IMR-90 (cell line): Measurements from ENCODE around the gene GALM. TPM values are rescaled to one million over a fixed set of nuclear protein-coding genes. Genes with fewer than 3 reads are reported as not detected.

Experiments
- ATAC-seq: fragments of 200-7000 bp; cut with Tn5 transposase; 2 replicates; pipeline ENCODE4 v1.9.1; 2020; ENCODE audit warnings: low read depth, mild to moderate bottlenecking, moderate library complexity
- BruUV-seq: library from RNA; stranded (reverse); fragments of 400-500 nt; replicated peaks from 2 replicates; lab custom pipeline; 2021; lab: Mats Ljungman, UMichigan
- CTCF ChIA-PET: fragments of 300-600 bp; formaldehyde crosslinking; extraction: SDS; loops from one replicate; lab custom pipeline; 2021; ENCODE audit warnings: antibody characterized with exemption; lab: Yijun Ruan, JAX
- POLR2A ChIA-PET: fragments of 300-600 bp; sonication (Branson Sonifier 250); formaldehyde crosslinking; loops from one replicate; lab custom pipeline; 2022; ENCODE audit warnings: antibody characterized with exemption; ENCODE audit not compliant: unreplicated experiment; lab: Charles Lee
- DNase-seq: peaks from one replicate; pipeline ENCODE4 v3.0.0; 2013
- H2AFZ ChIP-seq: replicated peaks from 2 replicates; pipeline ENCODE3; 2013; ENCODE audit warnings: low read length, mild to moderate bottlenecking; ENCODE audit not compliant: poor library complexity
- H2AK5ac ChIP-seq: 2 replicates; pipeline ENCODE4 v1.6.1; 2013; ENCODE audit warnings: low read depth, low read length, inconsistent platforms
- H2AK9ac ChIP-seq: replicated peaks from 2 replicates; pipeline ENCODE3; 2013; ENCODE audit warnings: mild to moderate bottlenecking, low read depth, low read length, moderate library complexity; ENCODE audit not compliant: poor library complexity
- H2BK120ac ChIP-seq: 2 replicates; pipeline ENCODE4 v1.6.1; 2013; ENCODE audit warnings: low read depth, low read length, inconsistent platforms
- H2BK15ac ChIP-seq: 3 replicates; pipeline ENCODE4 v1.6.1; 2013; ENCODE audit warnings: low read depth, low read length, inconsistent platforms
- H2BK20ac ChIP-seq: 2 replicates; pipeline ENCODE4 v1.6.1; 2013; ENCODE audit warnings: low read depth, mild to moderate bottlenecking, inconsistent platforms, low read length, moderate library complexity
- H2BK5ac ChIP-seq: 2 replicates; pipeline ENCODE4 v1.6.1; 2013; ENCODE audit warnings: mild to moderate bottlenecking, low read depth, low read length, inconsistent platforms; ENCODE audit not compliant: poor library complexity, severe bottlenecking
- H3K14ac ChIP-seq: replicated peaks from 2 replicates; pipeline ENCODE4 v1.6.1; 2013; ENCODE audit warnings: low read depth, low read length, inconsistent platforms
- H3K18ac ChIP-seq: 2 replicates; pipeline ENCODE4 v1.6.1; 2013; ENCODE audit warnings: low read depth, low read length, control low read depth
- H3K23ac ChIP-seq: 2 replicates; pipeline ENCODE4 v1.6.1; 2013; ENCODE audit warnings: low read depth, low read length, inconsistent platforms
- H3K27ac ChIP-seq: 2 replicates; pipeline ENCODE4 v1.5.1; 2013; ENCODE audit warnings: mild to moderate bottlenecking, control low read depth, low read length; ENCODE audit not compliant: insufficient read depth
- H3K27me3 ChIP-seq: 2 replicates; pipeline ENCODE4 v1.6.1; 2013; ENCODE audit warnings: low read length; ENCODE audit not compliant: control insufficient read depth, insufficient read depth
- H3K36me3 ChIP-seq: 2 replicates; pipeline ENCODE4 v1.6.1; 2013; ENCODE audit warnings: low read length, mixed read lengths; ENCODE audit not compliant: control insufficient read depth, insufficient read depth
- H3K4ac ChIP-seq: 2 replicates; pipeline ENCODE4 v1.6.1; 2013; ENCODE audit warnings: low read depth, low read length, inconsistent platforms
- H3K4me1 ChIP-seq: 2 replicates; pipeline ENCODE4 v1.6.1; 2013; ENCODE audit warnings: low read length, mixed read lengths; ENCODE audit not compliant: control insufficient read depth, insufficient read depth
- H3K4me2 ChIP-seq: 2 replicates; pipeline ENCODE4 v1.6.1; 2013; ENCODE audit warnings: low read depth, mild to moderate bottlenecking, control low read depth, low read length, moderate library complexity
- H3K4me3 ChIP-seq: 2 replicates; pipeline ENCODE4 v1.5.1; 2013; ENCODE audit warnings: low read depth, mild to moderate bottlenecking, control low read depth, low read length, moderate library complexity; ENCODE audit not compliant: insufficient read depth
- H3K56ac ChIP-seq: 2 replicates; pipeline ENCODE4 v1.6.1; 2013; ENCODE audit warnings: low read length, inconsistent platforms; ENCODE audit not compliant: insufficient read depth; ENCODE audit errors: extremely low read depth
- H3K79me1 ChIP-seq, 2 experiments: 2 replicates each; pipeline ENCODE4 v1.6.1; 2013; ENCODE audit warnings: low read length in 2 of 2, inconsistent platforms in 1 of 2, low read depth in 1 of 2
- H3K9ac ChIP-seq: 2 replicates; pipeline ENCODE4 v1.6.1; 2013; ENCODE audit warnings: low read depth, low read length, control low read depth
- H3K9me1 ChIP-seq: 2 replicates; pipeline ENCODE4 v1.6.1; 2013; ENCODE audit warnings: low read length, inconsistent platforms; ENCODE audit not compliant: insufficient read depth
- H3K9me3 ChIP-seq: 2 replicates; pipeline ENCODE4 v1.6.1; 2013; ENCODE audit warnings: low read length; ENCODE audit not compliant: control insufficient read depth, insufficient read depth
- H4K20me1 ChIP-seq: 2 replicates; pipeline ENCODE4 v1.6.1; 2013; ENCODE audit warnings: low read length, inconsistent platforms; ENCODE audit not compliant: insufficient read depth
- H4K5ac ChIP-seq: 2 replicates; pipeline ENCODE4 v1.6.1; 2013; ENCODE audit warnings: mild to moderate bottlenecking, low read depth, low read length, control low read depth
- H4K8ac ChIP-seq, 2 experiments: 2 replicates each; pipeline ENCODE4 v1.6.1; 2013; ENCODE audit warnings: low read depth in 2 of 2, low read length in 2 of 2, control low read depth in 1 of 2, inconsistent platforms in 1 of 2
- H4K91ac ChIP-seq: 2 replicates; pipeline ENCODE4 v1.6.1; 2013; ENCODE audit warnings: low read depth, low read length, inconsistent platforms; ENCODE audit not compliant: insufficient read depth
- BHLHE40 ChIP-seq: fragments of 150-350 bp; IDR thresholded peaks from 2 replicates; pipeline ENCODE4 v1.6.1; 2016; ENCODE audit warnings: mild to moderate bottlenecking, low read depth, low read length
- CEBPB ChIP-seq: IDR thresholded peaks from 2 replicates; pipeline ENCODE4 v1.6.1; 2012; ENCODE audit warnings: low read depth, low read length, improper control_type of control experiment
- CHD1 ChIP-seq: IDR thresholded peaks from 2 replicates; pipeline ENCODE4 v1.6.1; 2012; ENCODE audit warnings: low read depth, low read length, improper control_type of control experiment
- ELK1 ChIP-seq: fragments of 150-350 bp; IDR thresholded peaks from 2 replicates; pipeline ENCODE4 v1.6.1; 2016; ENCODE audit warnings: low read depth, mild to moderate bottlenecking, low read length, moderate library complexity, borderline replicate concordance
- MAFK ChIP-seq: IDR thresholded peaks from 2 replicates; pipeline ENCODE4 v1.6.1; 2012; ENCODE audit warnings: low read depth, low read length, improper control_type of control experiment
- MXI1 ChIP-seq: IDR thresholded peaks from 2 replicates; pipeline ENCODE4 v1.6.1; 2012; ENCODE audit warnings: low read depth, mild to moderate bottlenecking, low read length, moderate library complexity, borderline replicate concordance
- NFE2L2 ChIP-seq: fragments of 150-350 bp; IDR thresholded peaks from 2 replicates; pipeline ENCODE4 v1.6.1; 2016; ENCODE audit warnings: low read depth, mild to moderate bottlenecking, low read length
- POLR2A ChIP-seq: IDR thresholded peaks from 2 replicates; pipeline ENCODE4 v1.6.1; 2012; ENCODE audit warnings: mild to moderate bottlenecking, low read depth, low read length
- RAD21 ChIP-seq: IDR thresholded peaks from 2 replicates; pipeline ENCODE4 v1.6.1; 2012; ENCODE audit warnings: low read length, improper control_type of control experiment
- RCOR1 ChIP-seq: IDR thresholded peaks from 2 replicates; pipeline ENCODE4 v1.6.1; 2012; ENCODE audit warnings: mild to moderate bottlenecking, low read length, improper control_type of control experiment; ENCODE audit not compliant: insufficient replicate concordance
- RFX5 ChIP-seq: IDR thresholded peaks from 2 replicates; pipeline ENCODE4 v1.8.0; 2012; ENCODE audit warnings: low read depth, mild to moderate bottlenecking, low read length, moderate library complexity
- USF2 ChIP-seq: fragments of 150-350 bp; IDR thresholded peaks from 2 replicates; pipeline ENCODE4 v1.6.1; 2017; ENCODE audit warnings: mild to moderate bottlenecking, antibody characterized with exemption, low read length, low read depth
- WGBS, 2 experiments: methylation state at CpG; one replicate each; pipeline versions ENCODE4 v1.1.5 to v1.1.7; 2013; ENCODE audit warnings: missing lambda C conversion rate in 2 of 2; ENCODE audit not compliant: insufficient read length in 1 of 2; ENCODE audit errors: extremely low coverage in 2 of 2; 5-methylcytosine and 5-hydroxymethylcytosine counted together
- dilution Hi-C: fragments of 300-500 bp; cut with HindIII; formaldehyde crosslinking; loops from one replicate; pipeline ENCODE4 v1.14.3; 2018; ENCODE audit warnings: low sequenced_read_pairs; ENCODE audit not compliant: unreplicated experiment
- in situ Hi-C: fragments of 300-500 bp; cut with MboI; formaldehyde crosslinking; loops from 3 replicates; pipeline ENCODE4 v1.14.3; 2019; ENCODE audit warnings: low sequenced_read_pairs, inconsistent platforms, mixed read lengths
- intact Hi-C: fragments of 100-400 bp; cut with micrococcal nuclease; formaldehyde crosslinking; loops from 2 replicates; pipeline ENCODE4 v1.10.0; 2022
- polyA plus RNA-seq, 3 experiments: library from polyadenylated mRNA; depleted of rRNA; stranded (reverse); fragments of >200 nt; gene quantifications; 2 replicates each; pipeline ENCODE4 v1.2.3, GENCODE V29; 2012; ENCODE audit warnings: low replicate concordance in 1 of 3
- total RNA-seq: library from RNA; depleted of rRNA; stranded (reverse); fragments of >200 nt; gene quantifications from 2 replicates; pipeline ENCODE4 v1.2.3, GENCODE V29; 2012
- TF ChIP-seq, protein P1 (sequence below): conservative IDR thresholded peaks from 2 replicates; pipeline ENCODE4 v1.5.1; 2012; ENCODE audit warnings: mild to moderate bottlenecking, low read depth, low read length, improper control_type of control experiment

Gene GALM
- total and polyA plus RNA-seq, 2 of the 4 experiments (the other 2 are of a cell fraction) = 12.1 to 24.2 TPM

GRCh38 chr2:38743672-38744398 lies 77.9 kb downstream of the GALM start:
- Histone ChIP-seq H4K91ac (no peak overlapping the region), H2BK5ac (no peak overlapping the region), H3K36me3 (peaks cover 41% of the 10 kb centered on the region), H3K14ac (no peak overlapping the region), H4K8ac (no peak overlapping the region), H3K56ac (no peak overlapping the region), H2AK9ac (no peak overlapping the region), H3K79me1 (peaks cover 29 to 48% of the 10 kb centered on the region in 2 experiments), H3K9ac (no peak overlapping the region), H2AFZ (no peak overlapping the region), H2AK5ac (no peak overlapping the region), H3K4me2 (no peak overlapping the region), H3K27me3 (no peaks in the 10 kb centered on the region), H3K9me1 (no peaks in the 10 kb centered on the region), H3K18ac (no peak overlapping the region), H3K23ac (no peak overlapping the region), H4K20me1 (peaks cover 61% of the 10 kb centered on the region), H3K4me1 (no peaks in the 10 kb centered on the region; the same call in 1 of the 2 replicates), H2BK120ac (no peak overlapping the region), H2BK20ac (no peak overlapping the region), H2BK15ac (no peak overlapping the region), H3K4me3 (no peak overlapping the region), H3K27ac (no peak overlapping the region), H3K9me3 (no peaks in the 10 kb centered on the region), H4K5ac (no peak overlapping the region), H3K4ac (no peak overlapping the region)
- ChIA-PET POLR2A (interaction anchor here (0.6 to 0.7 kb wide), 5 partner anchors 20 to 1735 kb away, joined by 3 to 10 read pairs (median 3); no protein-coding TSS in a partner anchor), CTCF (interaction anchor here (0.7 to 1.9 kb wide), 5 partner anchors 18 to 1435 kb away, joined by 3 to 5 read pairs (median 3); no protein-coding TSS in a partner anchor)
- ATAC-seq = no peak
- TF ChIP-seq, protein P1, sequence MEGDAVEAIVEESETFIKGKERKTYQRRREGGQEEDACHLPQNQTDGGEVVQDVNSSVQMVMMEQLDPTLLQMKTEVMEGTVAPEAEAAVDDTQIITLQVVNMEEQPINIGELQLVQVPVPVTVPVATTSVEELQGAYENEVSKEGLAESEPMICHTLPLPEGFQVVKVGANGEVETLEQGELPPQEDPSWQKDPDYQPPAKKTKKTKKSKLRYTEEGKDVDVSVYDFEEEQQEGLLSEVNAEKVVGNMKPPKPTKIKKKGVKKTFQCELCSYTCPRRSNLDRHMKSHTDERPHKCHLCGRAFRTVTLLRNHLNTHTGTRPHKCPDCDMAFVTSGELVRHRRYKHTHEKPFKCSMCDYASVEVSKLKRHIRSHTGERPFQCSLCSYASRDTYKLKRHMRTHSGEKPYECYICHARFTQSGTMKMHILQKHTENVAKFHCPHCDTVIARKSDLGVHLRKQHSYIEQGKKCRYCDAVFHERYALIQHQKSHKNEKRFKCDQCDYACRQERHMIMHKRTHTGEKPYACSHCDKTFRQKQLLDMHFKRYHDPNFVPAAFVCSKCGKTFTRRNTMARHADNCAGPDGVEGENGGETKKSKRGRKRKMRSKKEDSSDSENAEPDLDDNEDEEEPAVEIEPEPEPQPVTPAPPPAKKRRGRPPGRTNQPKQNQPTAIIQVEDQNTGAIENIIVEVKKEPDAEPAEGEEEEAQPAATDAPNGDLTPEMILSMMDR = no peak
- TF ChIP-seq MXI1 = no peak
- TF ChIP-seq CEBPB = no peak
- no peak for TF ChIP-seq POLR2A
- TF ChIP-seq RFX5 = no peak
- TF ChIP-seq ELK1 = no peak
- no peak for TF ChIP-seq RAD21
- no peak for TF ChIP-seq RCOR1
- TF ChIP-seq NFE2L2 = no peak
- TF ChIP-seq MAFK = no peak
- TF ChIP-seq CHD1 = no peak
- no peak for TF ChIP-seq USF2
- no peak for TF ChIP-seq BHLHE40
- WGBS, 2 experiments = no CpG with 5 or more reads among the region's 3 CpGs
- DNase-seq = no peak
- in situ Hi-C loops (no loop called here), dilution Hi-C loops (loop anchor here (25.0 kb wide), 1 partner anchor 182 kb away; no protein-coding TSS in a partner anchor), intact Hi-C loops (loop anchor here (5.0 kb wide), 1 partner anchor 162 kb away; no protein-coding TSS in a partner anchor)
- no TSS peak for BruUV-seq
